Esophagus muscularis mucosa (tissue), 4 donors: Measurements from ENCODE around the gene GTF2F1. TPM values are rescaled to one million over a fixed set of nuclear protein-coding genes. Genes with fewer than 3 reads are reported as not detected.

Source experiments
- DNase-seq: peaks from one replicate; pipeline ENCODE4 v3.0.0-alpha.2; 2017; ENCODE audit errors: extremely low spot score
- H3K27ac ChIP-seq, 4 donors: fragments of 200-600 bp; sonication (generic); replicated peaks in 1 of 4; 1 replicate in 3 of 4; 2 replicates in 1 of 4; pipeline ENCODE4 v1.5.1; 2016 to 2019; ENCODE audit warnings: mild to moderate bottlenecking in 1 of 4
- H3K27me3 ChIP-seq, 4 donors: fragments of 200-600 bp; sonication (generic); one replicate each; pipeline versions ENCODE4 v1.5.1 to v1.6.0; 2016 to 2019
- H3K36me3 ChIP-seq, 4 donors: fragments of 200-600 bp; sonication (generic); one replicate each; pipeline ENCODE4 v1.5.1; 2016 to 2019
- H3K4me1 ChIP-seq, 4 donors: fragments of 200-600 bp; sonication (generic); one replicate each; pipeline ENCODE4 v1.5.1; 2016 to 2019
- H3K4me3 ChIP-seq, 4 donors: fragments of 200-600 bp; sonication (generic); 1 replicate in 2 of 4; 2 replicates in 2 of 4; pipeline ENCODE4 v1.5.1; 2016 to 2019; ENCODE audit warnings: mild to moderate bottlenecking in 4 of 4, moderate library complexity in 1 of 4
- H3K9me3 ChIP-seq, 4 donors: fragments of 200-600 bp; sonication (generic); 1 replicate in 3 of 4; 2 replicates in 1 of 4; pipeline ENCODE4 v1.5.1; 2016 to 2019
- EP300 ChIP-seq: sonication (generic); formaldehyde crosslinking; IDR thresholded peaks from one replicate; pipeline ENCODE4 v1.6.1; 2017; ENCODE audit warnings: antibody characterized with exemption
- POLR2A ChIP-seq: fragments of 450-650 bp; IDR thresholded peaks from one replicate; pipeline ENCODE4 v1.6.1; 2017; ENCODE audit warnings: antibody characterized with exemption, moderate library complexity, mild to moderate bottlenecking, low read depth
- POLR2AphosphoS5 ChIP-seq, 2 donors: sonication (generic); formaldehyde crosslinking; IDR thresholded peaks; one replicate each; pipeline ENCODE4 v1.6.1; 2017; ENCODE audit warnings: antibody characterized with exemption in 2 of 2
- WGBS: methylation state at CpG from one replicate; pipeline ENCODE4 v1.1.5; 2018; 5-methylcytosine and 5-hydroxymethylcytosine counted together
- intact Hi-C: fragments of 100-400 bp; cut with DNase I; formaldehyde crosslinking; loops from one replicate; pipeline ENCODE4 v1.15.1; 2023
- total RNA-seq, 4 donors: library from RNA; depleted of rRNA; stranded (reverse); fragments of >200 nt; gene quantifications; one replicate each; pipeline versions ENCODE4 v1.1.0 to v1.2.1, GENCODE V29; 2016
- TF ChIP-seq, protein P1 (sequence below), 3 experiments: fragments of 200-600 bp in 2 of 3; fragments of 450-650 bp in 1 of 3; sonication (generic) in 2 of 3; IDR thresholded peaks; one replicate each; pipeline ENCODE4 v1.5.1; 2017 to 2019; ENCODE audit warnings: antibody characterized with exemption in 3 of 3, mild to moderate bottlenecking in 2 of 3, moderate library complexity in 1 of 3

The GTF2F1 gene
- total RNA-seq, 4 donors from 2014 or later, result 43.6 to 61.0 (median 56.8) TPM

DNA sequence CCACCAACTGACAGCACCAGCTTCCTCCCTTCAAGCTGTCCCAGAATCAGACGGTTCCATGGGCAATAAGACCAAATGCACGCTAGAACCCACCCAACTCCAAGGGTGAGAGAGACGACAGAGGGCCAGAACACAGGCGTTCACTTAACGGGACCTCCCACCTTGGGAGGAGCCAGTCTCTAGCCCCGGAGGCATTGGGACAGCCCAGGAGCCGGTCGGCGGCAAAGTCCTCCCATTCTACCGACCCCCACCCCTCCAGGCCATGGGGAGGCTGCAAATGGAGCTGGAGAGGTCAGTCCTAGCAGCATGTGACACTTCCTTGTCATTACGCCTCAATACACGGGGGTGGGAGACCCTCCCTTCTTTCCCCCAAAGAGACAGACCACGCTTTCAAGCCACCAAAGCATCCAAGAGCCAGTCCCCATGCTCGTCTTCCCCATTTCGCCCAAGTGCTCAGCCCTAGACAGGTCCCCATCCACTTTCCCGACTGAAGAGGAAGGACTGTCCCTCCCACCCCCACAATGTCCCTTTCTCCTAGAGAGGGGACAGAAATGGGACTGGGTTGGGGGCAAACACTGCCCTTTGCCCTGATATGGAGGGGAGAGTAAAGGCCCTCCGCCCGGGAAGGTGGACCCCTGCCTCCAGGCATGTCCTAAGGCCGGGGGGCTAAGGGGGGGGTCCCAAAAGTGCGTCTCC is 30.7 kb upstream of the GTF2F1 start:
- peaks cover 15 to 40% (median 35%) of the 10 kb centered on the region in 4 donors for H3K36me3 ChIP-seq
- peak overlapping the region; percentile 76 to 80 (median 79) for H3K27ac ChIP-seq
- WGBS, result 3% methylated on average over 15 of the region's 20 CpGs
- no peak for DNase-seq
- no peaks in the 10 kb centered on the region for H3K27me3 ChIP-seq
- intact Hi-C loops, result no loop called here
- TF ChIP-seq POLR2A, result no peak
- no peak for TF ChIP-seq POLR2AphosphoS5 (IDR thresholded peaks at IDR 0.05)
- TF ChIP-seq EP300, result no peak
- TF ChIP-seq, protein P1, sequence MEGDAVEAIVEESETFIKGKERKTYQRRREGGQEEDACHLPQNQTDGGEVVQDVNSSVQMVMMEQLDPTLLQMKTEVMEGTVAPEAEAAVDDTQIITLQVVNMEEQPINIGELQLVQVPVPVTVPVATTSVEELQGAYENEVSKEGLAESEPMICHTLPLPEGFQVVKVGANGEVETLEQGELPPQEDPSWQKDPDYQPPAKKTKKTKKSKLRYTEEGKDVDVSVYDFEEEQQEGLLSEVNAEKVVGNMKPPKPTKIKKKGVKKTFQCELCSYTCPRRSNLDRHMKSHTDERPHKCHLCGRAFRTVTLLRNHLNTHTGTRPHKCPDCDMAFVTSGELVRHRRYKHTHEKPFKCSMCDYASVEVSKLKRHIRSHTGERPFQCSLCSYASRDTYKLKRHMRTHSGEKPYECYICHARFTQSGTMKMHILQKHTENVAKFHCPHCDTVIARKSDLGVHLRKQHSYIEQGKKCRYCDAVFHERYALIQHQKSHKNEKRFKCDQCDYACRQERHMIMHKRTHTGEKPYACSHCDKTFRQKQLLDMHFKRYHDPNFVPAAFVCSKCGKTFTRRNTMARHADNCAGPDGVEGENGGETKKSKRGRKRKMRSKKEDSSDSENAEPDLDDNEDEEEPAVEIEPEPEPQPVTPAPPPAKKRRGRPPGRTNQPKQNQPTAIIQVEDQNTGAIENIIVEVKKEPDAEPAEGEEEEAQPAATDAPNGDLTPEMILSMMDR (IDR thresholded peaks at IDR 0.05), result no peak
- H3K4me1 ChIP-seq, result peaks cover 28 to 48% (median 42%) of the 10 kb centered on the region in 4 donors
- no peaks in the 10 kb centered on the region for H3K9me3 ChIP-seq
- H3K4me3 ChIP-seq, result peak overlapping the region; percentile 76 to 87 (median 84)

DNA sequence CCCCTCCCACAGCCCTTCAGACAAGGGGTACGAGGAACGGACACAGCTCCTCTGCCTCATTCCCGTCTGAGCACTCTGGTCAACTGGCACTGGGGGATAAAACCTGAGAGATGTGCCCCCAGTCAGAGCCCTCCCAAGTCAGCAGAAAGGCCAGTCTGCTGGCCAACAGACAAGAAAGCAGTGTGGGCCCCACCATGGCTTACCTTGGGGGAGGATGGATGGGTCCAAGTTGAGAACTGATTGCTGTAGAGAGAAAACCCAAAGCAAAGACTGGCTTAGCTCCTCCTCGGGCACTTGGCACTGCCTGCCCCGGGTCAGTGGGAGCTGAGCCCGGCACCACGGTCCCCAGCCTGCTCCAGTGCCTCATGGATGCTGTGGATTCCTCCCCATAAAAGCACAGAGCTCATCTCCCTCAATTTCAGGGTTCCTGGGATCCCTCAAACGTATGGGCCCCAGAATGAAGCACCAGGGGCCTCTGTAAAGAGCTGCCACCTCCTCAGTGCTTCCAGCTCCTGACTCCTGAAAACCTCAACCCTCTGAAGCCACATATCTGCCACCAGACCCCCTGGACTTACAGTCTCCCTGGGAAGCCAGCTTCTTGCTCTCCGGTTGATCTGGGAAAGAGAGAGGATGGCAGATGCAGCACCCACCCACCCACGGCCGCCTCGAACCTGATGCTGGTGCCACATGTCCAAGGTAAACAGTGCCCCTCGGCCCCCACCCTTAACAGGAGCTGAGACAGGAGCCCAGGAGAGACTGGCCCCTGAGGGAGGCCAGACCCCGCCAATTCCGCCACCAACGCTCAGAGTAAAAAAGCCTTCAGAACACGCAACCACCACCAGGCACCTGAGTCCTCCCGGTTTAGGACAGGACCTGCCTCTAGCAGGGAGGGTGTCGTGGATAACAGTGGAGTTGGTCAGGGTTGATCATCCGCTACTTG is 28.4 kb upstream of the GTF2F1 start:
- Histone ChIP-seq H3K9me3 (no peaks in the 10 kb centered on the region), H3K27ac (peak overlapping the region in 1 of 4 donors; percentile 2), H3K27me3 (no peaks in the 10 kb centered on the region), H3K4me3 (no peak overlapping the region), H3K36me3 (peaks cover 37 to 63% (median 58%) of the 10 kb centered on the region in 4 donors), H3K4me1 (peaks cover 28 to 55% (median 47%) of the 10 kb centered on the region in 4 donors)
- DNase-seq, result no peak
- WGBS, result 74% methylated on average over 6 of the region's 20 CpGs
- TF ChIP-seq POLR2A, result no peak
- TF ChIP-seq POLR2AphosphoS5 (IDR thresholded peaks at IDR 0.05), result no peak
- TF ChIP-seq, protein P1 (IDR thresholded peaks at IDR 0.05), result no peak
- no peak for TF ChIP-seq EP300
- intact Hi-C loops, result no loop called here

DNA sequence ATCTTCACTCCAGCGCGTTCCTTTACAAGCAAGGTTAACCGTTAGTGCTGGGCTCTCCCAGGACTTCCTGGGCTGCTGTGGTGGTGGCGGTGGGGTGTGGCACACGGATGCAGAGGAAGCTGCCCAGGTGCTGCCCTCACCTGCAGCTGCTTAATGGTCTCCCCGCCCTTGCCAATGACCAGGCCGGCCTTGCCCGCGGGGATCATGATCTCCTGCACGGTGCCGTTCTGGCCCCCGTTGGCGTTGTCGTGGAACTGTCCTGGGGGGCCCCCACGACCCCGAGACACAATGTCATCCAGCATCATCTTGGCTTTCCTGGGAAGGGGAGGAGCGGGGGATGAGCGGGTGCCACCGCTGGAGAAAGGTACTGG is 25.6 kb upstream of the GTF2F1 start:
- TF ChIP-seq POLR2A (no peak), EP300 (no peak), POLR2AphosphoS5 (IDR thresholded peaks at IDR 0.05) (no peak)
- TF ChIP-seq, protein P1 (IDR thresholded peaks at IDR 0.05), result no peak
- Histone ChIP-seq H3K4me3 (no peak overlapping the region), H3K27ac (no peak overlapping the region), H3K27me3 (no peaks in the 10 kb centered on the region), H3K36me3 (peaks cover 60 to 90% (median 85%) of the 10 kb centered on the region in 4 donors), H3K4me1 (peaks cover 22 to 56% (median 45%) of the 10 kb centered on the region in 4 donors), H3K9me3 (no peaks in the 10 kb centered on the region)
- intact Hi-C loops, result no loop called here
- 88% methylated on average over 10 of the region's 19 CpGs for WGBS
- no peak for DNase-seq

DNA sequence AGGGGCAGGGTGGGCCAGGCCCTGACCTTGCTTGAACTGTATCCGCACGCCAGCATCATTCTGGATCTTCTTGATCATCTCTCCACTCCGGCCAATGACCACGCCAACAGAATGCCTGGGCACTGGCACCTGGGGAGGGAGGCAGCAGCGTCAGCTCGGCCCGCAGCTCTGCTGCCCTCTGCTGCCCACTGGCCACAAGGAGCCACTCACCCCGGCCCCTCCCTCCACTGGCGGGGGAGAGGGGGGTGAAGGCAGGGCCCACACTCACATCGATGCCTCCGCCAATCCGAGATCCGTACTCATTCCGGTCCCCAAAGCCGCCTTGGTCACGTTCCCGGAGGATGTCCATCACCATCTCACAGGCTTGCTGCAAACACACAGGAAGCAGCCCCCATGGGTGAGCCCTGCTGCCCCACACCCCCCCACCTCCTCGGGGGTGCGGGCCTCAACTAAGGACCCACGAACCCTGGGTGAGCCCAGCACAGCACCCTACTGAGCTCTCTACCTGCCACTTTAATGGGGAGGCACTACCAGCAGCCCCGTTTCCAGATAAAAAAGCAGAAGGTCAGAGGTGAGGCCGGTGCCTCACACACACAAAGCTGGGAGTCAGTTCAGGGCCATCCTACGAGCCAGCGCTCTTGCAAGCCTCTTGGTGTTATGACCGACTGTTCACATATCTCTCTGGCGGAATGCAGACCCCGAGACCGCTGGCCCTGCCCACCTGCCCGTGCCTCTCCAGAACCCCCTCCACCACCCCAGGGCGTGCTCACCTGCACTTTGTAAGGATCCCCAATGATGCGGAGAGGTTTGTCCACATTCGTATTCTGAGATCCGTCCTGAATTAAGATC is 25.0 kb upstream of the GTF2F1 start:
- Histone ChIP-seq H3K27me3 (no peaks in the 10 kb centered on the region), H3K27ac (peak overlapping the region in 1 of 4 donors; percentile 9), H3K9me3 (no peaks in the 10 kb centered on the region), H3K4me3 (no peak overlapping the region), H3K4me1 (peaks cover 16 to 56% (median 39%) of the 10 kb centered on the region in 4 donors), H3K36me3 (peaks cover 60 to 90% (median 86%) of the 10 kb centered on the region in 4 donors)
- intact Hi-C loops, result no loop called here
- DNase-seq, result no peak
- WGBS, result 65% methylated on average over 25 of the region's 33 CpGs
- TF ChIP-seq EP300 (no peak), POLR2A (no peak)
- TF ChIP-seq, protein P1 (IDR thresholded peaks at IDR 0.05), result peak; percentile 35 to 59 (median 46)
